ENCODE data around the gene ATP8A2.

DNA sequence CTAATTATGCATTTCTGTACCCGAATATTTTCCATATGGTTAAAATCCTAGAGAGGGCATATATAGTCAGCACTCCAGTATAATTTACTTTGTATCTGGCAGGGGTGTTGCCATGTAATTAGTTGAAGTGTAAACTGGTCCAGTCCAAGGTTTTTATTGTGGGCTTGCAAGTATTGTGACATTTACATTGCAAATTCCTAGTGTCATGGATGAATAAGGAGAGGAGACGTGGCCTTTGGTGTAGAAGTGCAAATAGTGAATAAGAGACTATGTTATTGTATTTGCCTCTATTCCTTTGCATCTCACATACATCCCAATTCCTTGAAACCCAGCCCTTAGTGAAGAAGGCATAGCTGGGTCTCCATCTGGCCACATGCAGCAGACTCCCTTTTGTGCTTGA, 330.6 kb downstream of the ATP8A2 start:
- TF ChIP-seq, protein P1, sequence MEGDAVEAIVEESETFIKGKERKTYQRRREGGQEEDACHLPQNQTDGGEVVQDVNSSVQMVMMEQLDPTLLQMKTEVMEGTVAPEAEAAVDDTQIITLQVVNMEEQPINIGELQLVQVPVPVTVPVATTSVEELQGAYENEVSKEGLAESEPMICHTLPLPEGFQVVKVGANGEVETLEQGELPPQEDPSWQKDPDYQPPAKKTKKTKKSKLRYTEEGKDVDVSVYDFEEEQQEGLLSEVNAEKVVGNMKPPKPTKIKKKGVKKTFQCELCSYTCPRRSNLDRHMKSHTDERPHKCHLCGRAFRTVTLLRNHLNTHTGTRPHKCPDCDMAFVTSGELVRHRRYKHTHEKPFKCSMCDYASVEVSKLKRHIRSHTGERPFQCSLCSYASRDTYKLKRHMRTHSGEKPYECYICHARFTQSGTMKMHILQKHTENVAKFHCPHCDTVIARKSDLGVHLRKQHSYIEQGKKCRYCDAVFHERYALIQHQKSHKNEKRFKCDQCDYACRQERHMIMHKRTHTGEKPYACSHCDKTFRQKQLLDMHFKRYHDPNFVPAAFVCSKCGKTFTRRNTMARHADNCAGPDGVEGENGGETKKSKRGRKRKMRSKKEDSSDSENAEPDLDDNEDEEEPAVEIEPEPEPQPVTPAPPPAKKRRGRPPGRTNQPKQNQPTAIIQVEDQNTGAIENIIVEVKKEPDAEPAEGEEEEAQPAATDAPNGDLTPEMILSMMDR (IDR thresholded peaks at IDR 0.05): no peak
- TF ChIP-seq POLR2A (IDR thresholded peaks at IDR 0.05) (no peak), POLR2AphosphoS5 (IDR thresholded peaks at IDR 0.05) (no peak), EP300 (IDR thresholded peaks at IDR 0.05) (no peak)
